ENCODE results near the gene KRTAP4-6. TPM values are rescaled to one million over a fixed set of nuclear protein-coding genes. Genes with fewer than 3 reads are reported as not detected.
"Not testable (repeated sequence)": the region's sequence is repeated elsewhere in the genome, so short reads cannot be mapped to it uniquely, and the experiment has no call there.

Gene KRTAP4-6
- total RNA-seq, 1 donor from 2014 or later = not detected

DNA sequence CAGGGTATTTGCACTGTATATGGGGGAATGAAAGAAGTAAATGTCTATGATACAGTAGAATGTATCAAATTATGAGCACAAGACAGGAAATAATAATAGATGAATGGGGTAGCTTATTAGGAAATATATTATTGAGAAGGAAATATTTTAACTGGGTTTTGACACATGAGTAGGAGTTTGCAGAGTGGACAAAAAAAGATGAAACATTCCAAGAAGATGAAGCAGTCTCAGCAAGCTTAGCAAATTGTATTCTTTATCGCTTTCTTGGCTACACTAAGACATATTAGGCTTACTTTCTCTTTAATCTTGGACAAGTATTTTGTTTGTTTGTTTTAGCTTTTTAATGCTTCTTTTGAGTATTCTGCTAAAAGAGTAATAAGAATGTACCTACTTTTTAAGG, 36.4 kb downstream of the KRTAP4-6 start:
- no peaks in the 10 kb centered on the region for H3K36me3 Mint-ChIP-seq (ENCODE audit: low read depth)
- TF ChIP-seq, protein P1, sequence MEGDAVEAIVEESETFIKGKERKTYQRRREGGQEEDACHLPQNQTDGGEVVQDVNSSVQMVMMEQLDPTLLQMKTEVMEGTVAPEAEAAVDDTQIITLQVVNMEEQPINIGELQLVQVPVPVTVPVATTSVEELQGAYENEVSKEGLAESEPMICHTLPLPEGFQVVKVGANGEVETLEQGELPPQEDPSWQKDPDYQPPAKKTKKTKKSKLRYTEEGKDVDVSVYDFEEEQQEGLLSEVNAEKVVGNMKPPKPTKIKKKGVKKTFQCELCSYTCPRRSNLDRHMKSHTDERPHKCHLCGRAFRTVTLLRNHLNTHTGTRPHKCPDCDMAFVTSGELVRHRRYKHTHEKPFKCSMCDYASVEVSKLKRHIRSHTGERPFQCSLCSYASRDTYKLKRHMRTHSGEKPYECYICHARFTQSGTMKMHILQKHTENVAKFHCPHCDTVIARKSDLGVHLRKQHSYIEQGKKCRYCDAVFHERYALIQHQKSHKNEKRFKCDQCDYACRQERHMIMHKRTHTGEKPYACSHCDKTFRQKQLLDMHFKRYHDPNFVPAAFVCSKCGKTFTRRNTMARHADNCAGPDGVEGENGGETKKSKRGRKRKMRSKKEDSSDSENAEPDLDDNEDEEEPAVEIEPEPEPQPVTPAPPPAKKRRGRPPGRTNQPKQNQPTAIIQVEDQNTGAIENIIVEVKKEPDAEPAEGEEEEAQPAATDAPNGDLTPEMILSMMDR (conservative IDR thresholded peaks at IDR 0.05) = no peak

DNA sequence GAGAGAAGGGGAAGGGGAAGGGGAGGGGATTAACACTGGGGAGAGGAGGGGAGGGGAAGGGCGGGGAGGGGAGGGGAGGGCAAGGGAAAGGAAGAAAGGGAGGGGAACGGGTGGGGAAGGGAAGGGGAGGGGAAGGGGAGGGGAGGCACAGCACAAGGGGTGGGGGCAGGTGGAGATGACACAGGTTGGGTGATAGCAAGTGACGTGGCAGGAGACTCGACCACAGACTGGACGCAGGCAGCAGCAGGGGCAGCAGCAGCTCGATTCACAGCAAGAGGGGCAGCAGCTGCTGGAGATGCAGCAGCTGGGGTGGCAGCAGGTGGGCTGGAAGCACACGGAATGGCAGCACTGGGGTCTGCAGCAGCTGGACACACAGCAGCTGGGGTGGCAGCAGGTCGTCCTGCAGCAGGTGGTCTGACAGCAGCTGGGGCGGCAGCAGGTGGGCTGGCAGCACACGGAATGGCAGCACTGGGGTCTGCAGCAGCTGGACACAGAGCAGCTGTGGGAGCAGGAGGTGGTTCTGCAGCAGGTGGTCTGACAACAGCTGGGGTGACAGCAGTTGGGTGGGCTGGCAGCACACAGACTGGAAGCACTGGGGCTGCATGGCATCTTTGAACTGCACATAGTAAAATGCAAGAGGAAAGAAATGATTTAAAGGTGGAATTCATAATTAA, 38.6 kb downstream of the KRTAP4-6 start, which contains the start of gene KRTAP4-16:
TSS of gene KRTAP4-16 (minus strand) at position 624 of the 674 bp plus-strand sequence. CDS start at position 624, 0 bp downstream.
- Mint-ChIP-seq H3K9me3 (no peaks in the 10 kb centered on the region), H3K4me3 (no peak within 1 kb of the TSS), H3K36me3 (ENCODE audit: low read depth) (no peaks in the 10 kb centered on the region), H3K27me3 (ENCODE audit: low read depth) (peaks cover 27% of the 10 kb centered on the region), H3K27ac (ENCODE audit: unreplicated experiment) (no peak within 1 kb of the TSS), H3K4me1 (no peaks in the 10 kb centered on the region)
- no peak for DNase-seq (ENCODE audit: low read depth, low spot score)
- TF ChIP-seq, protein P1 (conservative IDR thresholded peaks at IDR 0.05) = no peak

More for the DNA sequence above, 36.4 kb downstream of the KRTAP4-6 start:
- Mint-ChIP-seq H3K4me3 (no peak overlapping the region), H3K4me1 (no peaks in the 10 kb centered on the region), H3K9me3 (peaks cover 2% of the 10 kb centered on the region), H3K27me3 (ENCODE audit: low read depth) (peaks cover 17% of the 10 kb centered on the region), H3K27ac (ENCODE audit: unreplicated experiment) (no peak overlapping the region)
- DNase-seq (ENCODE audit: low read depth, low spot score) = no peak

DNA sequence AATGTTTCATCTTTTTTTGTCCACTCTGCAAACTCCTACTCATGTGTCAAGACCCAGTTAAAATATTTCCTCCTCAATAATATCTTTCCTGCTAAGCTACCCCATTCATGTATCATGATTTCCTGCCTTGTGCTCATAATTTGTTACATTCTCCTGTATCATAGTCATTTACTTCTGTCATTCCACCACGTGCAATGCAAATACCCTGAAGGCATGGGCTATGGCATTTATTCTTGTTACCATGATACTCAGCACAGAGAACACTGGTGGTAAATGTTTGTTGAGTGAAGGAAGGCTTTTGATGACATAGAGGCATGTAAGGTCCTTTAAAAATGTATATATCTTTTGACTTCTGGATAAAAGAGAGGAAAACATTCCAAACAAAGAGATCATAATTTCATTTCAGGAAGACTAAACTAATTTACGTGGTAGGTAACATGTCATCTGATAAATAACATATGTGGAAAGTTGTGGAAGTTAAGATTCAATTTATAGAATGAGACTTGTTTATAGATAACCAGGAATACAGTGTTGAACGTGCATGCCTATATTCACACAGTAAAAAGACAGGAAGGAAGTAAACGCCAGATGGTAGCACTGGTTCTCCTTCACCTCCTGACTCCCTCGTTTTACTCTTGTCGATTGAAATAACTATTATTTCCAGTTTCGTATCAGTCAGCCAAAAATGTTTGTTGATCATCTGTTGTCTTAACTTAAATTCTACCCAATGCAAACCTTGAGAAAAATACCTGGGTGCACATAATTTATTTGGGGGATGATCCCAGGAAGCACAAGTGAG, 40.5 kb downstream of the KRTAP4-6 start:
- H3K4me1 Mint-ChIP-seq; H3K9me3 Mint-ChIP-seq; H3K27ac Mint-ChIP-seq (ENCODE audit: unreplicated experiment); H3K36me3 Mint-ChIP-seq (ENCODE audit: low read depth); H3K4me3 Mint-ChIP-seq; DNase-seq (ENCODE audit: low read depth, low spot score): not testable (repeated sequence)
- H3K27me3 Mint-ChIP-seq (ENCODE audit: low read depth) = peaks cover 30% of the 10 kb centered on the region

DNA sequence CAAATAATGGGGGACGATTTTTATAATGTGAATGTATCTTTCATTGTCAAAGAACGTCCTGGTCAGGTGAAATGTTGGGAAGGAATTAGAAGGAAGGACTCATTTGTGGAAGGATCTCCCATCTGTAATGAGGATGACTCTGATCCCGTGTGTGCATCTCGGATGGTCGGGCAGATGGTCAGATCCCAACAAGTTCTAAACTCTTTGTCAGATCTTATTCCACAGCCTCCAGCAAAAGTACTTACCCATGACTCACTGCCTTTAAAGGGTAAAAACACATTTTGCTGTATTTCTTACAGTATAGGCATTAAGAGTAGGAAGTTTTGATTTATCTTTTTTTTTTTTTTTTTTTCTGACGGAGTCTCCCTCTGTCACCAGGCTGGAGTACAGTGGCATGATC, 41.9 kb downstream of the KRTAP4-6 start:
- H3K27me3 Mint-ChIP-seq (ENCODE audit: low read depth) = peaks cover 27% of the 10 kb centered on the region
- no peaks in the 10 kb centered on the region for H3K36me3 Mint-ChIP-seq (ENCODE audit: low read depth)
- no peak overlapping the region for H3K27ac Mint-ChIP-seq (ENCODE audit: unreplicated experiment)
- no peak for DNase-seq (ENCODE audit: low read depth, low spot score)
- H3K9me3 Mint-ChIP-seq = peaks cover 5% of the 10 kb centered on the region
- H3K4me1 Mint-ChIP-seq = no peaks in the 10 kb centered on the region
- TF ChIP-seq, protein P1 (conservative IDR thresholded peaks at IDR 0.05) = no peak
- H3K4me3 Mint-ChIP-seq = no peak overlapping the region

DNA sequence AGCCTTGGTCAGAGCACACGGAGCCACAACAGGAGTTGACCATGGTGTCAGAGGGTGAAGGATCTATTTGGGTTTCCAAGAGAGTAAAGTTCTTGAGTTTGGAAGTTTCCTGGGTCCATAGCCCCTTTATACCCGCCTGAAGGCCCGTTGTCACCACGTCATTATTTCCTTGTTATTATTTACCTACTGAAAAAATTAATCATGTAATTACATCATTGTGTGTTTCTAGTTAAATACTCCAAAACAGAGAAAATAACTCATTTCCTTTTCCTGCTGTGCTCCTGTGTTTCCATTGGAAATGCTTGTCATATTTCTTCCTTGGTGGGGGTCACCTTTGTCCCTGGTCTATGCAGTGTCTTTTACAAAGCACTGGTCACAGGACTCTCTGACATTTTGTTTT, 42.3 kb downstream of the KRTAP4-6 start, which contains the start of gene KRTAP4-8:
TSS of gene KRTAP4-8 (minus strand) at position 101 of the 400 bp plus-strand sequence. CDS start at position 43, 58 bp downstream.
- TF ChIP-seq, protein P1 (conservative IDR thresholded peaks at IDR 0.05) = no peak
- no peaks in the 10 kb centered on the region for H3K36me3 Mint-ChIP-seq (ENCODE audit: low read depth)
- H3K4me1 Mint-ChIP-seq = no peaks in the 10 kb centered on the region

More for the DNA sequence above, 42.3 kb downstream of the KRTAP4-6 start, which contains the start of gene KRTAP4-8:
- Mint-ChIP-seq H3K27ac (ENCODE audit: unreplicated experiment) (no peak within 1 kb of the TSS), H3K27me3 (ENCODE audit: low read depth) (peaks cover 26% of the 10 kb centered on the region), H3K4me3 (no peak within 1 kb of the TSS), H3K9me3 (peaks cover 5% of the 10 kb centered on the region)
- DNase-seq (ENCODE audit: low read depth, low spot score) = no peak

All from neural crest cell (in vitro differentiated cells).